ENCODE measurements around the gene RAD51B.

The RAD51B gene

GRCh38 chr14:68504861-68505260 lies 685.3 kb downstream of the RAD51B start:
- no peak for FAIRE-seq

- no peak for FAIRE-seq
These were observed 686.6 kb downstream of the RAD51B start for GRCh38 chr14:68506021-68506644.

GRCh38 chr14:68506645-68507419 lies 687.3 kb downstream of the RAD51B start:
- FAIRE-seq: no peak

DNA sequence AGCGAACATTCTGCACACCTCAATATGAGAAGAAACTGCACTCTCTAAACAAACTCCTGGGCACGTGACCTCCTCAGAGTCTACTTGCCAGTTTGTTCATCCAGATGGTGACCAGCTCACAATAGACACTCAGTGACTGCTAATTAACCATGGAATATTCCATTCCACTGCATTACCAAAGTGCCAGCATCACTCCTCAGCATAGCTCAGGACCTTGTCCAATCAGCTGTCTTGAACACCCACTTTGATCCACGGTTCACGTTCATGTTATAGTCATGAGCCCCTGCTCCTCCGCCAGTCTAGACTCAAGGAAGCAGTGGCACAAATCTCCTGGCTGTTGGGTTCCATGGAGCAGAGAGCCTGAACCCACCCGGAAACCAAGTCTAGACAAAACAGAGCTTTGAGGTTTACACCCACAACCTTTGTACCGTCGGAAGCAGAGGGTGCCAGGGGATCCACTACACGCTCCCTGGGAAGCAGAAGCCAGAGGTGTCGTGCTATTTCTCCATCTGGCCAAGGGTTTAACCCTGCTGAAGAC lies 688.0 kb downstream of the RAD51B start:
- FAIRE-seq: no peak

DNA sequence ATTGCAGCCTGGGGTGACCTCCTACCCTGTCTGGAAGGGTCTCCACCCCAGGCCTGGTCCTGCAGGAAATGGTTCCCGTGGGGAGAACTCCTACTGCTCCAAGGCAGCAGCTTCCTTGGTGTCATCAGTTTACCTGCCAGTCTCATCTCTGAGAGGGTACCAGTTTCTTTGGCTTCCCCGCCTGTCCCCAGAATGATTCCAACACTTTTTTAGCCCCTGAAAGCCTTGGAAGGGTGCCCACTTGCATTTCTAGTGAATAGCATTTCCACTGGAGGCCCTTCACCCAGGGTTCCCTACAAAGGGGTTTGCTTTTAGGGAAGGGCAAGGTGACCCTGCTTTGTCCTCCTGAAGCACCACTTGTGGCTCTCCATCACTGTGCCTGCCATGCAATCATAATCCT lies 689.0 kb downstream of the RAD51B start:
- no peak for FAIRE-seq

DNA sequence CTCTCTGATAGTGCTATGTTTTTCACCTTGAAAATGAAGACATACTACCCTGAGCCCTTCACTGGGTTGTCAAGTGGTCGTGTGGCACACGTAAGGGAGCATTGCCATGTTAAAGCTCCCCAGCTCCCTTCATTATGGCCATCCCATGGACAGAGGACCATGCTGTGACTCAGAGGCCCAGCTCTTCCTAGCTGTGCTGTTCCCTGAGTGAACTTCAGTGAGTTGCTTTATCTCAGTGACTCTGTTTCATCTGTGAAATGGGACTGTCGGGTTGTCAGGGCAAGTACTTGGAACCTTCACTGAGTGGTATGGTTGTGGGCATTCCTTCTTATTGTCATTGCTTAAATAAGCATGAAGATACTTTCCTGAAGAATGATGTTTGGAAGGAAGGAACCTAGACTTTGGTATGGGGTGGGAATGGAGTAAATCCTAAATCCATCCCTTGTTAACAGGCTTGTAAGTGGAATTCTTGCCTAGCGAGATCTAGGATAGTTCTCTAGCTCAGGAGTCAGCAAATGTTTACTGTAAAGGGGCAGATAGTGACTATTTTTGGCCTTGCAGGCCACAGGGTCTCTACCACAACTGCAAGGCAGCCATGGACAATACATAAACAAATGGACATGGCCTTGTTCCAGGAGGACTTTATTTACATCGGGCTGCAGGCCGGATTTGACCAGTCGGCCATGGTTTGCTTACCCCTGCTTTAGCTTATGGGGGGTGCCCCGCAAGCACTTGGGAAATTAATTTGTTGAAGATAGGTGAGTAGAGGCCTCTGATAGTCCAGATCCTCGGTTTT lies 689.8 kb downstream of the RAD51B start:
- FAIRE-seq: no peak

DNA sequence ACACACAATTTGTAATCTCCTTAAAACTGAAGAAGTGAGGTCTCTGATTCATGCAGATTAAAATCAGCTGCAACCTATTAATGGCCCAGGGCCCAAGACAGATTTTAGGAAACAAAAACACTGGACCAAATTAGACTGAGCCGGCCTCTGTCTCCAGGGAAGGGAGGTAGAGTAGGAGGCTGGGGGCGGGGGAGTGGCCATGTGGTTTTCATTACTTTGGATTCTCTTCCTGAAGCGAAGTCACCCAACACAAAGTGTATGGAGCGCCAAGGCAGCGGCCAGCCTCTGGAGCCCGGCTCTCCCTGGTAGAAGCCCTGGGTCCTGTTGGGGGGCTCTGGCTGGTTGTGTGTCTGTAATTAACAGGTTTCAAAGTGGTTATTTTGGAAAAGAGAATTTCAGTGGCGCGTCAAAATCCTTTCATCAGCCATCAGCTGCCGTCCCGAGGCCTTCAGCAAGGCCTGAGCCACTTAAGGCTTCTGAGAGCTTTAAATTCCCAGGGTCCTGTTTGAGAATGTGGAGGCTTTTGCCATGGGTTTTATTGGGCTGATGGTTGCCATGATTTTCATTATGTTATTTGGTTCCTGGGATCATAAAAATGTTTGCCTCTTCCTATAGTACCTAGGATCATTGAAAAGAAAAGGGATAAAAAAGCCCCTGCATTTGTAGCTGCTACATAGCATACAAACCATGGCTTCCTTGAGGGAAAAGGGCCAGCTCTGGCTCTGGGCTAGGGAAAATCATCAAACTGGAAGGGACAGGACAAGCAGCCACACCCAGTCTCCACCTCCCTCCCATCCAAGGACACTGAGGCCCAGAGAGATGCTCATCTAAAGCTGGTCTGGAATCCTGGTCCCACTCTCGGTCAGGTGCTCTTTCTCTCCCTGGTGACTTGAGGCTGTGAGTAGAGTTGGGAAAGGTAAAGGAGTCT lies 690.9 kb downstream of the RAD51B start:
- no peak for FAIRE-seq

DNA sequence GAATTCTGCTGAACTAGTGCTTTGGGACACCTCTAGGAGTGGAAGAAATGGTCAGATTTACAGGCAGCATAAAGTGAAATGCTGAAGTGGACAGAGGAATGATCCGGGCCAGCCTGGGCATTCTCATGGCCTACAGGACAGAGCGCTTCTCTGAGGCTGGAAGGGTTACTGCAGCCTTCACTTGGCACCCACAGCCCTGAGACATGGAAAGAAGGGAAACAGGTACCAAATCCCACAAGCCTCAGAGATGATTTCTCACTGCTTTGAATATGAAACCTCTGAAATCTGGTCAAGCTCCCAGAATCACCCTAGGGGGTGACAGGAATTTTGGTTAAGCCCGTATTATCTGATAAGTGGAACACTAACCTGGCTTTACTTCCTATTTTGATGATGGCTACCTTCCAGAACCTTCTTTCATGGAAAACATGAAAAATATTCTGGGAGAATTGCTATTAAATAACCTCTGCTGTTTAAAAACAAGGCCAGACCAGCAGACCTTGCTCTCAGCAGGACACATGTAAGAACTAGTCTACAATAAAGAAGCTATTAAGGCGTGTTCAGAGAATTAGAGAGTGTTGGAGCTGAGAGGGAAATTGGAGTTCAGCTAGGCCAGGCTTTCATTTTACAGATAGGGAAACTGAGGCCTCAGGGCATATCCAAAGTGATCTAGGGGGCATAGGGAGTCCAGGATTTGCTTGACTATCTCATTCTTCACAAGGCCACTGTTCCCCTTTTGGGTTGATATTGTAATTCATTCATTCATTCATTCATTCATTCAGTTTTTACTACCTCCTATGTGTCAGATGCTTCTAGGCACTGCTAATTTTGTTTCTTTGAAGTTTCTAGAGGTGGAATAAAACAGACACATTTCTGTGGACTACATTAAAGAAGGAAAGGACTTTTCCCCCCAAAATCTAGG lies 691.8 kb downstream of the RAD51B start:
- no peak for FAIRE-seq

DNA sequence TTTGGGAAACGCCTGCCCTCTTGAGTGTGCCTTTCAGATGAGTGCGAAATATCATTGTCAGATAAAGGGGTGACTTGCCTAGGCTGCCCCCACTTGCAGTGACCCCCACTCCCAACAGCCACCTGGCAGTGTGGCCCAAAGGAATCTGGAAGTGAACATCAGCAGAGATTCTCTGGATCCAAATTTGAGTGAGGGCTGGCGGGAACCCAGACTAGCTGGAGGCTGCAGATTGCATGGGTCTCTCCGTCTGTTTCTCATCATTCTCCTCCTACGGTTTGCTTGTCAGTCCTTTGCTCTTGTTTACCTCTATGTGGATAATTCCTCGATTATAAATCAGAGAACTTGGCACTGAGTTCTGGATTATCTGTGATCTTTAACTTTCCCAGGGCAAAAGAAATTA lies 692.5 kb downstream of the RAD51B start:
- no peak for FAIRE-seq

DNA sequence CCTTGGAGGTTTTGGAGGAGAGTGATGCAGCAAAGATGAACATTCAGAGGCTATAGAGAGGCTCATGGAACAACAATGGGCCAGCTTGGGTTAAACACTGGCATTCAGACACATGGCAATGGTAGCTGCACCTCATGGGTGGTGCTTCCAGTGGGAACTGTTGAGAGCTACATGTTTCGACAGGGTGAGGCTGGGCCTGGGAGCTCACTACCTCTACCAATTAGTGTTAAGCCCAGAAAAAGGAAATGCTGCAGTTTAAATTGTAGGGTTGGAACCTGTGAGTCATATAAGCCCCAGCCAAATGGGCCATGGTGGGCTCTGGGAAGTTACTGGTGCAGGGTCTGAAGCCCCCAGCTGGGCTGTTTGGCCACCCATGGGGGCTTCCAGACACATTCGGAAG lies 693.6 kb downstream of the RAD51B start:
- no peak for FAIRE-seq

DNA sequence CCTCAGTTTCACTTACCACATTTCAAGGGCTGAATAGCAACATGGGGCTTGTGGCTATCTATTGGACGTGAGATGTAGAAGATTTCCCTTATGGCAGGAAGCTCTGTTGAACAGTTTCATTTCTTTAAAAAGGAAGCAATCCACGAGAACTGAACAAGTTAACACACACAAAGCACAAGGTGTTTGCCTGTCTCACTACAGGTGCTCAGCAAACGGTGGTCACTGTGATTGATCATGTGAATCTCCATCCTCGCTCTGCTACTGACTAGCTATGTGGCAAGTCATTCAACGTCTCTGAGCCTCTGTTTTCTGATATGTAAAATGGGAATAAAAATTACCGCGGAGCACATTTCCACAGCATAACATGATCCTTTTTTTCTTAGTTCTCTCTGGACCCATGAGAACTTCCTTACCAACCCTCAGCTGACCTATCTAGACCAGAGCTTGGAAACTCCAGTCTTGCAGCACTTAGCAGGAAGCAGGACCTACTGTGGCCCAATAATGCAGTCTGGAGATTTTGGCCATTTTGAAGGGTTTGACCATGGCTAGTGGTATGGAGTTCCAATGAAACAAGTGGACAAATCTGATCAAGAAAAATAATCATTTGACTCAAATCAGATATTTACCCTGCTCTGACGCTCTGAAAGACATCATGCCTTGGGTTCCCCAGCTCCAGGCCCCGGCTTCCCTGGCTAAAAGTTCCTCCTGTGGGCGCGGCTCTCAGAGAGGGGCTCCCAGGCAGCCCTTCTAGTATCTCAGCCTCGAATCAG lies 694.4 kb downstream of the RAD51B start:
- no peak for FAIRE-seq

DNA sequence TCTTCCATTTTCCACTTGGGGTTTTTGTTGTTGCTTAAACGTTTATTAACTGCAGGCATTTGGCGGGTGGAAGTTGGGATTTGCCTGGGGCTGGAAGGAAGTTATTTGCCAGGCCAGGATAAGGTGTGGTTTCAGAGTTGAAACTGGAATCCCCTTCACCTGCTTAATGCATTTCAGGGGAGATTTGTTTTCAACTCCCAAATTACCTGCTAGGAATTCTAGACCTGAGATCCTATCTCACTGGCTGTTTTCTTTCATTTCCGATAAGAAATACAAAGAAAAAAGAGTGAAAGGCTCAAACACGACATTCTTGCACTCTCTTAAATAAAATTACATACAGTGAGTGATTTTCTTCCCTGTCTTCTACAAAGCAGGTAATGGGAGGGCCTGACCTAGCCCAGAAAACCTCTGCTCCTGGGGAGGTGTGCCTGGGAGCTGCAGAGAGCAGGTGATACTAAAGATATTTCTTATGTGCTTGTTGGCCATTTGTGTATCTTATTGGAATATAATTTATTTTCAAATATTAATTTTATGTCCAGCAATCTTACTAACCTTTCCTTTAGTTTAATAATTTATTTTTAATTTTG lies 695.1 kb downstream of the RAD51B start:
- no peak for FAIRE-seq

DNA sequence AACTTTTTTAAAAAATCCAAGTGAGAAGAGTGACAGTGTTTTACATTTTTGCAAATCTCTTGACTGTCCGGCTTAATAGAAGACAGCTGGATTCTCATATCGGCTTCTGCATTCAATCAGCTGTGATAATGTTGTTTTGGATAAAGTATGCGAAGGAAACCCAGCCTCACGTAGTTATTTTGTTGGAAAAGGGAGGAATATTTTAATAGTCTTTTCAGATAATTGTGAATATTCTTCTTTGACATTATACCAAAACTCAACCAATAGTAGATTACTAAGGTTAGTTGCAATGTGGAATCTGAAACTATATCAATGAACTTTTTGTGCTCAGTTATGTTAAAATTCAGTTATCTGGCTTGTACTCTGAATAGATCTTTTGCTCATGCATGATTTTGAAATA lies 696.8 kb downstream of the RAD51B start:
- no peak for FAIRE-seq

DNA sequence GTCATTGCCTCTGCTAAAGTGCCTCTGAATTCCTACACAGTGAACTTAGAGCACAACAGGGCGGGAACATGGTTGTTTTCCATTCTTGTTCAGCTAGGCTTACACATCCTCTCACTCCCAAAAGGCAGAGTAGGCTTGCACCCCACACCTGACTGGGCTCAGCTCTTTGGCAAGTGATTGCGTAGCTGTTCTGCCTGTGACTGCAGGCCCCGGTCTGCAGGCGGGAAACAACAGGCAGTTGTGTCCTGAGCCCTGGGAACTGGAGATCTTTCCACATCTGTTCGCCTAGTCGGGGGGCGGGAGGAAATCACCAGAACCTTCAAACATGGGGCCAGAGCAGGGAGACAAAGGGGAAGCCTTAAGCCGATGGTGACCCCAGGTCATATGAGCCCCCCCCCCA lies 698.6 kb downstream of the RAD51B start:
- no peak for FAIRE-seq

- FAIRE-seq: no peak
These were observed 699.4 kb downstream of the RAD51B start for GRCh38 chr14:68518761-68519670.

DNA sequence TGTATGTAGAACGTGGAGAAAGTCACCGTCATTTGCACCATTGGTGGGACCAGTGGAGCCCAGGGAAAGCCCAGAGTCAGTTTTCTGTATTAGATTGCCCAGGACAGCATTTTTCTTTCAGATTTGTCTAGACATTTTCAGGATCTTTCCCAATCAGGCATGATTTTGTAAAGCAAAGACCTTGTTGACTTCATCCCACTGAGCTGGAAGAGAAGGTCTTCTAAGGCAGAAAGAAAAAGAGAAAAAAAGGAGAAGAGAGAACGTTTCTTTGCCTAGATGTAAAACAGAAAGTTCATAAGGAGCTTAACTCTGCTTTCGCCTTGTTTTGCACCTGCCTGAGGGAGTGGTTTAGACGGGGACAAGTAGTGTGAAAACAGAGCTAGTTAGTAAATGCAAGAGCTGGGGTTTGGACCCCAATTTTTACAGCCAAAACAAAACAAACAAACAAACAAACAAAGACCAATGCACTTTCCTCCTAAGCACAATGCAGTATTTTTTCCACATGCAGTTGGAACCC lies 700.1 kb downstream of the RAD51B start:
- FAIRE-seq: no peak

DNA sequence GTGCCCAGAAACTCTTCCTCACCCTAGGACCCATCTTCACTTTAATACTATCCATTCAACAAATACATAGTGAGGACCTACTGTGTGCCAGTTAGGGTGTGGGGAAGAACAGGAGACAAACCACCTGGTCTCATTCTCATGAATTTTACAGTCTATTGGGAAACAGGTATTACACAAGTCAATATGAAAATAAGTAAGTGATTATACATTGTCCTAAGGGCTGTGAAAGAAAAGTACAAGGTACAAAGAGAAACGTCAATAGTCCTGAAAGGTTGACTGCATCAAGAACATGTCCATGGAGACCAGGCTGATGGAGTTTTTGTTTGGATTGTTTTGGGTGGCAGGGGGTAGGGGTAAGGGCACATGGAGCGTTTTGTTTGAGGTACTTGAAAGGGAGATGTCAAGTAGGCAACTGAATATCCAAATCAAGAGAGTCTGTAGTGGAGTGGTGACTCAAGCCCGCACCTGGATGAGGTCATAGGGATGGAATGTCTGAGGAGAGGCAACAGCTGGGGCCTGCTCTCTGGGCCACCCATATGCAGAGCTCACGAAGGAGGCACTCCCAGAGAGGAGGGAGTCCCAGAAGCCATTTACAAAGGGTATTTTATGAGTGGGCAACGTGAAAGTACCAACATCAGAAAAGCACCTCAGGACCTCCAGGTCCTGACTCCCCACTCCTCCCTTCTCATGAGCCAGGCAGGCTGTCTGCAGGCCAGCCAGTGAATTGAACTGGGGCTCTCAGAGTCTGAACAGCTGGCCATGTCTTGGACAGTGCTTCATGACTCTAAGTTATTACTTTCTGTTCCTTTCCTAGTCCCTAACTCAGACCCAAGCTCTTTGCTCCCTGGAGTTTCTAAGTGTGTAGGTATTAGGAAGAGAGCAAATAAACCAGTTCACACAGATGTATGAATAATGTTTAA lies 701.3 kb downstream of the RAD51B start:
- no peak for FAIRE-seq

DNA sequence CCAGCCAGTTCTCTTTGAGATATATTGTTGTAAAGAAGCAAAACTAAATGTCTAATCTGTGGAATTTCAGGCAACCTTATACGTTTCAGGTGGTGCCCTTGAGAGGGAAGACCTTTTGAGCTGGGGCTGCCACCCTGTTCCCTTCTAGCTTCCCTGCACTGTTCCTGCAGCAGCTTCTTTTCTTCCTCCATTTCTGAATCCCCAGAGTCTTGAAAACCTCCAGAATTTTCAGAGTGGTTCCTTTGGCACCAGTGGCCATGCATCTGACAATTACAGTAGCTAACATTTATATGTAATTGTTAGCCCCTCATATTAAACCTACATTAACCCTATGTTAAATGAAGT lies 702.0 kb downstream of the RAD51B start:
- no peak for FAIRE-seq
